K562 (cell line): Measurements from ENCODE around the gene CLIC3. TPM values are rescaled to one million over a fixed set of nuclear protein-coding genes. Genes with fewer than 3 reads are reported as not detected.
A peak's percentile ranks its signal among the peaks of the same experiment; 100 is the strongest.

Source experiments
- E2F8 ChIP-seq: fragments of 450-650 bp; IDR thresholded peaks from 2 replicates; pipeline ENCODE4 v1.7.1; 2018; ENCODE audit warnings: mild to moderate bottlenecking, low read depth; ENCODE audit not compliant: partially characterized antibody
- NR1H2 ChIP-seq: sonication (generic); formaldehyde crosslinking; IDR thresholded peaks from 2 replicates; pipeline ENCODE4 v1.4.0; 2020; ENCODE audit warnings: mild to moderate bottlenecking, missing genetic modification reagents
- SP2 ChIP-seq: IDR thresholded peaks from 2 replicates; pipeline ENCODE4 v1.6.1; 2011; ENCODE audit warnings: mild to moderate bottlenecking, low read depth, low read length, moderate library complexity; ENCODE audit not compliant: poor library complexity, severe bottlenecking; ENCODE audit errors: extremely low read depth
- ZNF143 ChIP-seq: sonication (generic); formaldehyde crosslinking; IDR thresholded peaks from 2 replicates; pipeline ENCODE4 v1.9.0; 2022; ENCODE audit warnings: mild to moderate bottlenecking, missing genetic modification reagents
- ZNF318 ChIP-seq, 2 experiments: fragments of 450-650 bp; IDR thresholded peaks; 2 replicates each; pipeline ENCODE4 v1.6.1; 2016; ENCODE audit warnings: mild to moderate bottlenecking in 2 of 2, borderline replicate concordance in 1 of 2, low read depth in 1 of 2, moderate library complexity in 1 of 2
- ZNF41 ChIP-seq: fragments of 250-450 bp; sonication (Bioruptor Pico); conservative IDR thresholded peaks from 2 replicates; pipeline ENCODE4 v1.4.0; 2020; ENCODE audit warnings: mild to moderate bottlenecking
- ZNF778 ChIP-seq: fragments of 450-650 bp; formaldehyde crosslinking; IDR thresholded peaks from 2 replicates; pipeline ENCODE4 v1.4.0; 2020; ENCODE audit warnings: mild to moderate bottlenecking, moderate library complexity
- polyA plus RNA-seq, 8 experiments: library from polyadenylated mRNA; depleted of rRNA in 4 of 8; stranded (reverse) in 5 of 8; unstranded in 3 of 8; fragments of >200 nt; fragmentation: Nextera tagmentation in 2 of 8; fragmentation: Illumina TruSeq in 1 of 8; extraction: Ambion mirVana in 2 of 8; extraction: Trizol in 1 of 8; gene quantifications; 2 replicates each; pipeline versions ENCODE4 v1.2.1 to v1.2.3, GENCODE V29; 2011 to 2014; ENCODE audit warnings: inconsistent platforms in 1 of 8, missing spikeins in 1 of 8
- total RNA-seq, 7 experiments: library from RNA; depleted of rRNA in 6 of 7; stranded (reverse); fragments of >200 nt in 6 of 7; fragmentation: Illumina TruSeq in 2 of 7; extraction: Trizol in 2 of 7; gene quantifications; 2 replicates each; pipeline versions ENCODE4 v1.2.1 to v1.2.3, GENCODE V29; 2011 to 2021; ENCODE audit warnings: low replicate concordance in 1 of 7
- TF ChIP-seq, protein P1 (sequence below), 2 experiments: fragments of 200-800 bp in 1 of 2; sonication (Bioruptor generic) in 1 of 2; sonication (generic) in 1 of 2; formaldehyde crosslinking in 1 of 2; IDR thresholded peaks in 1 of 2; conservative IDR thresholded peaks in 1 of 2; 2 replicates each; pipeline versions ENCODE4 v1.5.0 to v1.6.1; 2016 to 2020; ENCODE audit warnings: missing compliant biosample characterization in 1 of 2, missing genetic modification characterization in 1 of 2, missing genetic modification reagents in 1 of 2
- TF ChIP-seq, protein P2 (sequence below): sonication (generic); IDR thresholded peaks from 2 replicates; pipeline ENCODE4 v1.6.1; 2016
- TF ChIP-seq, protein P3 (sequence below): fragments of 450-650 bp; formaldehyde crosslinking; IDR thresholded peaks from 2 replicates; pipeline ENCODE4 v1.4.0; 2020; ENCODE audit warnings: mild to moderate bottlenecking, moderate library complexity

Gene CLIC3
- total and polyA plus RNA-seq, 9 of the 15 experiments (the other 6 are each of a cell fraction or from before 2014, with no cell fraction given) = 0.27 to 0.29 TPM; not detected in 7

DNA sequence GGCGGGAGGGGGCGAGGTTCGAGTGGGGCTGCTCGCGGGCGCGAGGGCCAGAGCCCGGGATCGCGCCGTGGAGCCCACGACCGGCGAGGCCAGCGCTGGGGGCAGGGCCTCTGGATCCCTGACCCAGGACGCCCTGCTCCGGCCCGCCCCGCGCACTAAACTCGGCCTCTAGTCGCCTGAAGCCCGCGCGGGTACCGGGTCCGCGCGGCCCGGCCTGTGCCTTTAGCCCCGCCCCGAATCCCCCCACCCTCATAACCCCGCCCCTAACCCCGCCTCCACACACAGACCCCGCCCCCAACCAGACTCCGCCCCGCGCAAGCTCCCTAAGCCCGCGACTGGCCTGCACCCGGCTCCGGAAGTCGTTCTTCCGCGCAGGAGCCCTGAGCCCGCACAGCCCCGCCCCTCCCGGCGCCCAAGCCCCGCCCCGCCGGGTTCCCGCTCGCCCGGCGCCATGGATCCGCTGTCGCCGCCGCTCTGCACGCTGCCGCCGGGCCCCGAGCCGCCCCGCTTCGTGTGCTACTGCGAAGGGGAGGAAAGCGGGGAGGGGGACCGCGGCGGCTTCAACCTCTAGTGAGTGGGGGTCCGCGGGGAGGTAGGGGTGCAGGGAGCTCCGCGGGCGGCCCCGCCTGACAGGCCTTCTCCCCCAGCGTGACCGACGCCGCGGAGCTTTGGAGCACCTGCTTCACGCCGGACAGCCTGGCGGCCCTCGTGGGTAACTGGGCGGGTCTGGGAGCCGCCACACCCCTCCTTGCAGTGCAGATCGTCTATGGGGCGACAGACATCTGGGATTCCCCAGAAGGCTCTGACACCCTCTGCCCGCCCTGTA, 4.2 kb downstream of the CLIC3 start, which contains the start of gene PAXX (continued):
- TF ChIP-seq, protein P1, sequence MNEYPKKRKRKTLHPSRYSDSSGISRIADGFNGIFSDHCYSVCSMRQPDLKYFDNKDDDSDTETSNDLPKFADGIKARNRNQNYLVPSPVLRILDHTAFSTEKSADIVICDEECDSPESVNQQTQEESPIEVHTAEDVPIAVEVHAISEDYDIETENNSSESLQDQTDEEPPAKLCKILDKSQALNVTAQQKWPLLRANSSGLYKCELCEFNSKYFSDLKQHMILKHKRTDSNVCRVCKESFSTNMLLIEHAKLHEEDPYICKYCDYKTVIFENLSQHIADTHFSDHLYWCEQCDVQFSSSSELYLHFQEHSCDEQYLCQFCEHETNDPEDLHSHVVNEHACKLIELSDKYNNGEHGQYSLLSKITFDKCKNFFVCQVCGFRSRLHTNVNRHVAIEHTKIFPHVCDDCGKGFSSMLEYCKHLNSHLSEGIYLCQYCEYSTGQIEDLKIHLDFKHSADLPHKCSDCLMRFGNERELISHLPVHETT (CRISPR knock-in tag; conservative IDR thresholded peaks at IDR 0.05 in 1 of 2, IDR thresholded peaks at IDR 0.05 in 1 of 2) = peak in 1 of 2 experiments; percentile 63; a peak in 1 of 4 replicates
- TF ChIP-seq ZNF778 (CRISPR knock-in tag) (no peak), SP2 (no peak), ZNF143 (CRISPR knock-in tag) (no peak), ZNF318 (IDR thresholded peaks at IDR 0.05; ENCODE audit: borderline replicate concordance in 1 of 2, low read depth in 1 of 2) (no peak), E2F8 (no peak), ZNF41 (CRISPR knock-in tag) (no peak), NR1H2 (CRISPR knock-in tag) (no peak)
- TF ChIP-seq, protein P2, sequence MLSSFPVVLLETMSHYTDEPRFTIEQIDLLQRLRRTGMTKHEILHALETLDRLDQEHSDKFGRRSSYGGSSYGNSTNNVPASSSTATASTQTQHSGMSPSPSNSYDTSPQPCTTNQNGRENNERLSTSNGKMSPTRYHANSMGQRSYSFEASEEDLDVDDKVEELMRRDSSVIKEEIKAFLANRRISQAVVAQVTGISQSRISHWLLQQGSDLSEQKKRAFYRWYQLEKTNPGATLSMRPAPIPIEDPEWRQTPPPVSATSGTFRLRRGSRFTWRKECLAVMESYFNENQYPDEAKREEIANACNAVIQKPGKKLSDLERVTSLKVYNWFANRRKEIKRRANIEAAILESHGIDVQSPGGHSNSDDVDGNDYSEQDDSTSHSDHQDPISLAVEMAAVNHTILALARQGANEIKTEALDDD = no peak
- TF ChIP-seq, protein P3, sequence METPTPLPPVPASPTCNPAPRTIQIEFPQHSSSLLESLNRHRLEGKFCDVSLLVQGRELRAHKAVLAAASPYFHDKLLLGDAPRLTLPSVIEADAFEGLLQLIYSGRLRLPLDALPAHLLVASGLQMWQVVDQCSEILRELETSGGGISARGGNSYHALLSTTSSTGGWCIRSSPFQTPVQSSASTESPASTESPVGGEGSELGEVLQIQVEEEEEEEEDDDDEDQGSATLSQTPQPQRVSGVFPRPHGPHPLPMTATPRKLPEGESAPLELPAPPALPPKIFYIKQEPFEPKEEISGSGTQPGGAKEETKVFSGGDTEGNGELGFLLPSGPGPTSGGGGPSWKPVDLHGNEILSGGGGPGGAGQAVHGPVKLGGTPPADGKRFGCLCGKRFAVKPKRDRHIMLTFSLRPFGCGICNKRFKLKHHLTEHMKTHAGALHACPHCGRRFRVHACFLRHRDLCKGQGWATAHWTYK (CRISPR knock-in tag) = peak; percentile 34; the same call in 1 of the 2 replicates
